ENCODE measurements around the gene RERE.
"Not testable (repeated sequence)": the region's sequence is repeated elsewhere in the genome, so short reads cannot be mapped to it uniquely, and the experiment has no call there.

The RERE gene

DNA sequence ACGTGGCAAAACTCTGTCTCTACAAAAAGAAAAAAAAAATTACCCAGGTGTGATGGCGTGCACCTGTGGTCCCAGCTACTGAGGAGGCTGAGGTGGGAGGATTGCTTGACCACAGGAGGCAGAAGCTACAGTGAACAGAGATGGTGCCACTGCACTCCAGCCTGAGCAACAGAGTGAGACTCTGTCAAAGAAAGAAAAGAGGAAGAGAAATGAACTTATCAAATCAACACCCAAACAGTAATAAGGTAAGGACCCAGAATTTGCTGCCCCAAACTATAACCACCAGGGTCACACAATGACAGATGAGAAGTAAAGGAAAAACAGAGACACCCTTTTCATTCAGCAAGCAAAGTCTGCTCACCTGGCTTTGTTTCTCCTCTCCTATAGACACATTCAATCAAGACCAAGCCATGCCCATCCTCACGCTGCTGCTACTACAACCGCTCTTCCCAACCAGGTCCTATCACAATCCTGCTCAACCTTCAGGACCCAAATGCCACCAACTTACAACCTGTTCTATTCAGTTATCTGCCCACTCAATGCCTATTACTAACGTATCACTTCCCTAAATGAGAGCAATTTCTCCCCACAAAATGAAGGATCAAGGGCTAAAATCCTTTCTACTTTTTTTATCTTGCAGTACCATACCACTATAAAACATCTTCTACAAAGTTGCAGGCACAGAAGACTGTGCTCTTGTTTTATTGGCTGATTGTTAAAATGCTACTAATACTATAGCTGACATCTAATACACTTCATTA lies 183.5 kb downstream of the RERE start:
- no peak for DNase-seq (ENCODE audit: low read depth)

DNA sequence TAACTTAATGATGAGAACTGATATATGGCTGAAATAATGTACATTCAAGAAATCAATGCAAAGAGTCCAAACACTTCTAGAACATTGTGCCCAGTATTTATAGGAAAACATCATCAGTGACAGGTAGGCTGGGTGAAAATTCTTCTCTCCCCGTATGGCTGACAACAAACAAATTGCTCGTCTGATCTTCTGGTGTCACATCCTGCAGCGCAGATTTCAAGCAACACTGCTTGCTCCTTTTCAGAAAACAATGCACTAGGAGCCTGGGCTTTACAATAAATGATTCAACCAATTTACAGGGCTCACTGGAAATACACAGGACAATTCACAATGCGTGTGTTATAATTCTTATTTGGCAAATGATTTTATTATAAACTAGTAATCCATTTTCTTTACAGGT lies 185.3 kb downstream of the RERE start:
- DNase-seq (ENCODE audit: low read depth): no peak

DNA sequence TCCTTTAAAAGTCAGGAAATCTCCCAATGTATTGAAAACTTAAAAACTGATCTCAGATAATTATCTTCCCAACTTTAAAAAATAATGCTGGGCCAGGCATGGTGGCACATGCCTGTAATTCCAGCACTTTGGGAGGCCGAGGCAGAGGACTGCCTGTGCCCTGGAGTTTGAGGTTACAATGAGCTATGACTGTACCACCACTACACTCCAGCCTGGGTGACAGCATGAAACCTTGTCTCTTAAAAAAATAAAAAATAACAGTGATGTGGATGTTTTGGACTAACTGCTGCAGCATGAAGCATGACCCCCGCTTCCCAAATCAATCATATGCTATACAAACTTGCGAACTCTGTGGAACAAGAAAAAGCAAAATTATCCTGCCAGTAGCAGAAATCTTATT lies 186.3 kb downstream of the RERE start:
- DNase-seq (ENCODE audit: low read depth): no peak

DNA sequence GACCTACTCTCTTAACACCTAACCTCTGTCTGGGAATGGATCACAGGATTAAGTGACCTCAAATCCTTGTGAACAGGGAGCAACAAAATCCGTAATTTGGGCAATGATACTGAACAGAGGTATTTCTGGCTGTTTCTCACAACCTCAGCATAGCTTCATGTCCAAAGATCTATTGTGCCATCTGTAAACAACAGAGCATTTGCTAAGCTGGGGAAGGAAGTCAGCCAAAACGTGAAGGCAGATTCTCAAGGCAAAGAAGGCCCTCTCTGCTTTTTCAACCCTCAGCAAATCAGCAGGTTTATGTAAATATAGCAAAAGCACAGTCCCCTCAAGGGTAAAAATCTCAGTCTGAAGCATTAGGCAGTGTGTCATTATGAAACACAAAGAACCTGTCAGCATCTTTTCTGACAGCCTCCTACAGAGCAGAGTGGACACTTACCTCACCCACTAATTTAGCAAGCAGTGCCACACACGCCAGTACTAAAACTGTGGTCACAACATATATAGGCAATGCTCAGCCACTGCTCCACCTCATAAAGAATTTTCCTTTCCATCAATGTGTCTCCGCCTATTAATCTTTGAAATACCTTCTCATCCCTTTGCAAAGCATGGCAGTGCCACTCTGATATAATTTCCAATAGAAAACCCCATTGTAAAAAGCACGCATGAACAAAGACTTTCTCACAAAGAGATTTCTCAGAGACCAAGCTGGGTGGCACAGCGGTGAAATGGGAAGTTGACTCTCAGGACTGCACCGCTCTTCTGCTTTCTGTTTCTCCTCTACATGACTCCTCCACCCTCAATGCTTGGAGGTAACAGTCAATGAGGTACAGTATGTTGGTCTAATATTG lies 188.0 kb downstream of the RERE start:
- DNase-seq (ENCODE audit: low read depth): no peak

DNA sequence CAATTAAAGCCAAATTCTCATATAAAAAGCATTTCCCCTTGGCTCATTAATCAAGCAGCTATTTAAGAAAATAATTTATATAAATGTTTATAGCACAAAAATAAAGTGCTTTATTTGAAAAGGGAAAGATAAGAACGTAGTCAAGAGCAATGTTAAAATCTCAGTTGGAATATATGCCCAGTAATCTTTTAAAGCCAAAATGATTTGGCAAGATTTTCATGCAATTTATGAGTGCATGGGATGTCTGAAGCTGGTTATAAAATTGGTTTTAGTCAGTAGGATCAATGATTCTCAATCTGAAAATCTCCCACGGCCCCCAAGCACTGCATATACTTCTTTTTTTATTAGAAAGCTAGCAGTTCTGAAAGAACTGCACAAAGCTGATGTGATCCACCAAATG lies 188.8 kb downstream of the RERE start:
- no peak for DNase-seq (ENCODE audit: low read depth)

DNA sequence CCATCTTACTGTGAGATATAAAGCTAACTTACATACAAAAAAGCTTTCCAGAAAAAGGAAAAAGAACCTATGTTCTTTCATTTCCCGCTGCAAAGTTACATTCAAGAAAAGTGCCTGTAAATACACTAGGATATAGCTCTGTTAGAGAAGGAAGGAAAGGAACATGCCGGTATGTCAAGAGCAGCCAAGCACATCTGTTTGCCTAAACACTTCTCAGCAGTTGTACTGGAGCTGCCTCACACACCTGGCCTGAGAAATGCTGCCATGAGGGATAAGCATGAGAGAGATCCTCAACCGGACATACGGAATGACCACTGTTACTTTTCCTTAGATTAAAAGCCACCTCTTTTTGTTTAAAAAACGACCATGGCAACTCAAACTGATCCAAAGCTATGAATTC lies 189.7 kb downstream of the RERE start:
- no peak for DNase-seq (ENCODE audit: low read depth)

DNA sequence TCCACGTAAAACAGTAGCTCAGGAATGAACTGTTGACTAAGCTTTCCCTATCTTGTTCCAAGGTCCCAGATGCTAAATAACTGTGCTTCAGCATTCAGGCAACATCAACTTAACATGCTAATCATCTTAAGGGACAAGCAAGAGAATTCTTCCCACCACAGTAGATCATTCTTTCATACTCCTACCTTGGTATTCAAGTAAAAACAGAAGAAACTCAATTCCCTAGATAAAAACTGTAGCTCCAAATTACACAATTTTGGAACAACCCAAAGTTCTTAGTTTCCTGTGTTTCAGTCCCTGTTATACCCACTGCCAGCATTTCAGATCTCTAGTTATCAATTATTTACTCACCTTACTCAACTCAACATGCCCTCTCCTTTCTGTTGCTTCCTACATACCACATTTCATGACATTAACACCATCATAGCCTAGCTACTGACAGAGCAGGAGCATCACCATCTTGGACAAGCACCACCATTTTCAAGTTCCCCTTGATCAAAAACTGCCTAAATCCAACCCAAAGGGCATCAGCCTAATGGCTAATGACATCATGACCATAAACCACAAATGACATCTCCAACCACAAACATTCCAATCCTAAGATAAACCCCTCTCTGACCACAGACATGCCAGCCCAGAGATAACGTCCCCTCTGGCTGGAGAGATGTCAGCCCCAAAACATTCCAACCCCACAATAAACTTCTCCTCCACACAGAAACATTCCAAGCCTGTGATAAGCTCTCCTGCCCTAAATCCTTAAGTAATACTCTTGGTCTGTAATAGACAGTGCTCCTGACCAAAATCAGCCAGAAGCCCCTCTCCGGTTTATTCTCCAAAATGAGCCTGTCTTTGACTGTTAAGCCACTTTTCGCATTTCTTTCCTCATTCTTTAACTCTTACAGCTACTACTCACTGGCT lies 191.2 kb downstream of the RERE start:
- DNase-seq (ENCODE audit: low read depth): peak; percentile 64

DNA sequence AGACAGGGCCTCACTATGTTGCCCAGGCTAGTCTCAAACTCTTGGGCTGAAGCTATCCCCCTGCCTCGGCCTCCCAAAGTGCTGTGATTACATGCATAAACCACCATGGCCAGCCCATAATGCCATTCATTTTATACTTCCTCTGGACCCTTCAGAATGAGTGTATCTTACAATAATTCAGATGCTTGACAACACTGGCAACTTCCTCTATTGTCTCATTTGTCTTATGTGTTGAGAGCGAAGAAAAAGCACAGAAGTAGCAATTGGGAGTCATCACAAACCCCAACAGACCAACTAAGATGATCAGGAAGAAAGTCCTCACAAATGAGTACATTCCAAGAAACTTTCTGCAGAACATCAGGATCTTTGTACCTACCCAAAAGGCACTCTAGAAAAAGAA lies 191.9 kb downstream of the RERE start:
- no peak for DNase-seq (ENCODE audit: low read depth)

DNA sequence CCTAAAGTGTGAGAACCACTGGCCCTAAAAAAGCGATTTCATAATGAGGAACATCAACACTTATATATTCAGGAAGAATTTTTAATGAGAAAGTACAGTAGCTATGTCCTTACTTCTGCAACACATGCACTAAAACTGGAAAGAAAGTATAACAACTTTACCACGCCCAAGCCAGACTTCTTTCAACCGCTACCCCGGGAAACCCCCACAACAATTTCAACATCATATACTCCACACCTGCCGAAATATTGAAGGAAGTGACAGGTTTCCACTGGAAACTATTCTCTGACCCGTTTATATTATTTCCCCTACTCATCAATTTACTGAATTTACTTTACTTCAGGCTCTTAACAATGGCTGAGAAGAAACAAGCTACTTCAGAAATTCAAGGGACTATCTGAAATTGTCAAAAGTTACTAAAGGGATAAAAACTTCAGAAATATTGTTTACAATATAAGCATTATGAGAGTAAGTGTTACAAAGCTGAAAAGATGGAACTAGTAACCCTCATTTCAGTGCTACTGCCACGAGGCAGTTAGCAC lies 193.7 kb downstream of the RERE start:
- not testable (repeated sequence) for DNase-seq (ENCODE audit: low read depth)

DNA sequence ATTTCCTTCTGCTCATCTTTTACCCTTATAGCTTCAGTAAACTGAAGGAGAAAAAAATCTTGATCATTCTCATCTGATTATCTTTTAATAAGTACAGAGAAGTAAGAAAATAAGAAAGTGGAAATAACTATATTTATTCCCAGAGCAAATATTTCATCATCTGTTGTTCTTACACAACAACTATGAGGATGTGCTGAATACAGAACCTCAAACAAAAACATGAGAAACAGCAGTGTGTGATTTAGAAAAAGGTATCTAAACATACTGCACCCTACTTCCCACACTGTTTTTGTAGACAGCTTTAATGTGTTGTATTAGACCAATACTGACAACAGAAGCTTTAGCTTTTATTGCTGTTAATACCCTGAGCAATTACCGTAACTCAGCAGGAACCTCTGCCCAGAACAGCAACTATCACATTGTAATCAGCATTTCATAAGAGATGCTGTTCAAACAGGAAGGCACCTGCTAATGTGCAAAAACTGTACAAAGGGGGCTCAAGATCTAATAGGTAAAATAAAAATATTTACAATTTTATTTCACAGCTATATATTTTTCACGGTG lies 195.6 kb downstream of the RERE start:
- DNase-seq (ENCODE audit: low read depth): not testable (repeated sequence)

DNA sequence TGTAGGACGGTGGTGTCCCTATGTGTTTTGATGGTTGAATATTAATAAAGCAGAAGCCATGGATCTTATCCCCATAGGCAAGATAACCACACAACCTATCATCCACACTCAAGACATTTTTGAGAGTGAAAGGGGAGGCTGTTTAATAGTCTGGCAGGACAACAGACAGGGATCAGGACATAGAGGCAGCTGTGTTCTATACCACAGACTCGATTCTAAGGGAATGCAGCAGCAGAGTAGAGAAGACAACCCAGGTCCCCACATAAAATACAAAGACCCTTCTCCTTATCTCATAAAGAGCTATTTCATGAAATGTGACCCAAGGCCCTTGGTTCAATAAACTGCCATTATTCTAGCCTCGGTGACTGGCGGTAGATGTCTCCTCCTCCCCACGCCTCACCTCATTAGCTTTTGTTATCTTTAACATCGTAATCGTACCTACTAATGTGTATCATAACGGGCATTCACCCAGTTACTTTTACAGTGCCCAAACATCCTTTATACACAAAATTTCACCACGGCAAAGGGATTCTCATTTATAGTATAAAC lies 196.3 kb downstream of the RERE start:
- DNase-seq (ENCODE audit: low read depth): not testable (repeated sequence)

DNA sequence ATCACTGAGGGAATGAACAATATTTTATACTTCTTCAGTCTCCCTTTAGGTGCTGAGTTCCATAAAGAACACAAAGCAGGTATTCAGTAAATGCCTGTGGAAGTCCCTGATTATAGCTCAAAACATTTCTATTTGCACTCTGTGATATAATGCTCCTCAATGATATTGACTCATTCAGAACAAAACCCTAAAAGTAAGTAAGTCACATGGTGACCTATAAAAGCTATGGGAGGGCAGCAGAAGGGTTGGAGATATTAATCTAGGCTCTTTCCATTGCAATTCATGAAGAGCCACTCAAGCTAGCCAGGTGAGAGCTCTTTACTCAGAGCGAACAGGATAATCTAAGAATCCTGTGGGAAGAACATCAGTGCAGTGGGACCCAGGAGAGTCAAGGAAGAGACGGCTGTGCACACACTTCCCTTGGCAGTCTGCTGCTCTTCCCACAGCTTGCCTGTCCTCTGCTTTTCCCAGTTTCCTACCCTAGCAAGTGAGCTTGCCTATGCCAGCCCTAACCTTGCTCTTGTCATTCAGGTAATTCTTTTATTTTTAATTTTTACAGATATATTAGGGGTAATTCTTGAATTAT lies 197.4 kb downstream of the RERE start:
- not testable (repeated sequence) for DNase-seq (ENCODE audit: low read depth)

DNA sequence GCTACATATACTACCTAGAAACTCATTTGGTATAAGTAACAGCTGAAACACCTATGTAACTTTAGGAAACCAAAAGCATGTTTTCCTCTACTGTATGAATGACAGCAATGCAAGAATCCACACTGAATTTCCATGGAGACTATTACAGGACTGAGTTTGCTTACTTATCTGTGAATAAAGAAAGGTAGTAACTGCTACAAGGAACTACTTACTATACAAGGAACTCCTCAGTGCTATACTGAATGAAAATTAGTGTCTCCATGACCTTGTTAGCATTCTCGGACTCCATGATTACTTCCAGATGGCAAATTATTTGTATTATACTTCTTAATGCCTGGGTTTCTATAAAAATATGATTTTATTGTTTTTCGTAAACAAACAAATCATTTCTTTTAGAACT lies 198.0 kb downstream of the RERE start:
- DNase-seq (ENCODE audit: low read depth): not testable (repeated sequence)

DNA sequence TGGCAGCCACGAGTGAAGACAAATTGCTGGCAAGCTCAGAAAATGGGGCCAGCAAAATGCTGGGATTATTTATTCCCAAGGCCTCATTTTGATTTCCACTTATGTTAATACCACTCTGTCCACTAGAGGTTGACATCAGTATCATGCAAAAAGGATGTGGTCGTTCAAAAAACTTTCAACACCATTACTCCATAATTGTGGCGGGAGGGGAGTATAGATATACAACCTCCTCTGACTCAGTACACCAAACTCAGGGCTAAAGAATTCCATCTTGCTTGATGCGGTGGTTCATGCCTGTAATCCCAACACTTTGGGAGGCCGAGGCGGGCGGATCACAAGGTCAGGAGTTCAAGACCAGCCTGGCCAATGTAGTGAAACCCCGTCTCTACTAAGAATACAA lies 200.6 kb downstream of the RERE start:
- DNase-seq (ENCODE audit: low read depth): not testable (repeated sequence)

DNA sequence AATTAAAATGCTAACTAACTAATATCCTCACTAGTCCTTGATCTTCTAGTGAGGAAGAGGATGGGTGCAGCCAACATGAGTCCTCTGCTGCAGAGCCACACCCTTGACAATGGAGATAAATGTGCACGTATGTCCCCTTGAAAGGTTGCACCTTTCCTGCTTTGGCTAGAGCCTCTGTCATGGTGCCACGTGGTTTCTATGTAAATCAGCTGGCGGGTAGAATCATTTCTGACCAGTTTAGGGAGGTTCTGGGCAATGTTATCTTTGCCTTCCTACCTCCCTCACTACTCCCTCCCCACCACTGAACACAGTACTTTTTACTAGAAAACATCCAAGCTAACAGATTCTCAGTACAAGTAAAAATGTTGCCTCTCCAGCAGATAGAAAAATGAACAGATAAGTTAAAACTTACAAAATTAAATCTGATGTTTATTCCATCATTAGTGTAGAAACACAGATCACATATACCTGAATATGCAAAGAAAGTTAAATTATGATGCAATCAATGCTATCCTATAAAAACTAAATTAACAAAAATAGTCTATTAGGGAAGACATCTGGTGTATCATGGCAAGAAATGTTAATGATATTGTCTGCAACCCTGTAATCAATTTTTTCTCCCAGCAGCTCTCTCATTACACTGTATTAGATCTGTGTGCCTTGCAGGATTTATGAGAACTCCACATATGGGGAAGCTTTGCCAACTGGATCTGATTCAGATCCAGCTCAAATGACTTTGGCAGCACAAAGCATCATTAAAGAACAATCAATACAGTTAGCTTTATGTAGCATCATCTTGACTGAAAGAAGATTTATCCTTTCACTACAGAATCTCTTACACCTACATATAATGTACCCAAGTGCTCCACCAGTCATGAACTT lies 205.6 kb downstream of the RERE start:
- not testable (repeated sequence) for DNase-seq (ENCODE audit: low read depth)

DNA sequence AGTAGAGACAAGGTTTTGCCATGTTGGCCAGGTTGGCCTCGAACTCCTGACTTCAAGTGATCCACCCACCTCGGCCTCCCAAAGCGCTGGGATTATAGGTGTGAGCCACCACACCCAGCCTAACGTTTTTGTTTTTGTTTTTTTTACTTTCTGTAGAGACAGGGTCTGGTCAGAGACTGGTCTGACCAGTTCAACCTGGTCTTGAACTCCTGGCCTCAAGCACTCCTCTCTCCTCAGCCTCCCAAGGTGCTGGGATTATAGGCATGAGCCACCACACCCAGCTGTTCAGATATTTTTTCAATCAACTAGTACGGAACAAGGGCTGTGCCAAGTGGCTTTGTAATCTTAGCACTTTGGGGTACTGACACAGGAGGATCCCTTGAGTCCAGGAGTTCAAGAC lies 209.5 kb downstream of the RERE start:
- no peak for DNase-seq (ENCODE audit: low read depth)

DNA sequence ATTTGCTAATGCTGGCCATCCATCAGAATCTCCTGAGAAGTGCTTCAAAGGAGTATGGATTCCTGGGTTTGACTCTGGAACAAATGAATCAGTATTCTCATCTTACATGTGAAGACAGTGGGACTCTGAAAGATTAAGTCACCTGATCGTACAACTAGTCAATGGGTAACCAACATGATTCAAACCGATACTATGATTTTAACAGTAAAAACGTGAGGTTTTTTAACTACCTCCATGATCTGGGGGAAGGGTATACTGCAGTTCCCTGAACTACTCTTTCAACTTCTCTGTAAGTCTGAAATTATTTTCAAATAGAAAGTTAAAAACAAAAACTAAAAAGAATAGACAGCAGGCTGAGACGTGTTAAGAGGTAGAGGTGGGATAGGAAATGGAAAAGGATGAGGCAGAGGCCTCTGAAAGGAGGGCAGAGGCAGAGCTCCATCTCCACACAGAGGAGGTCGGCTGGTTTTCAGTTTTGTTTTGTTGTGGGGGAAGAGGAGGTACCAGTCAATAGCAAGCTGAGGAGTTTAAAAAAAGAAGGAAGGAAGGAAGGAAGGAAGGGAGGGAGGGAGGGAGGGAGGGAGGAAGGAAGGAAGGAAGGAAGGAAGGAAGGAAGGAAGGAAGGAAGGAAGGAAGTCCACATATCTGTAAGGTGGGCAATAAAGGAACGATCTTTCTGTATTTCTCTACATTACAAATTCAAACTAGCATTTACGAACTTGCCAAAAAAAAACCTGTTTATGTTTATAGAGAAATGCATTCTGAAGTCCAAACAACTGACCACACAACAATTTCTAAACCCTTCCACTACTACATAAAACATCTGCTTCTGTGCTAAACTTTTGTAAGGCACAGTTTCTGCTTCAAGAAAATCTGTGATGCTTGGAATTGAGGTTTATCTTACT lies 213.1 kb downstream of the RERE start:
- no peak for DNase-seq (ENCODE audit: low read depth)

DNA sequence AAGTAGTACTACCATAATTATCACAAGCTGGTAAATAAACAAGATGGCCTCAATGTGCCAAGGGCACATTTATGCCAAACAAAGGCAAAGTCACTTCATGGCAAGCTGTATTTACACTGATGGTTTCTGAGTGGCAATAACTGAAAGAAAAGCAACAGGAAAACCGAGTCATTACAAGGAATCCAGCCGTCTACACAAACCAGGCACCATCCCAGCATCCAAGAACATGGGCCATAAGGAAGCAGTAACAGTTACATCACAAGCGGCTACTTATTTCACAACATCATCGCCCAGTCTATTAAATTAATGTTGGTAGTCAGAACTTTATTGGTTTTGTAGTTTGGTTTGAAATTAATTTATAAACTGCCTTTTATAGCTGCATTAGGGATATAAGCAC lies 214.2 kb downstream of the RERE start:
- no peak for DNase-seq (ENCODE audit: low read depth)
